Liver (tissue), 3 donors: ENCODE results near the gene GATA2.

ENCODE experiments used
- ATF3 ChIP-seq: IDR thresholded peaks from 2 replicates; pipeline ENCODE4 v1.6.1; 2016; ENCODE audit warnings: antibody characterized with exemption
- CTCF ChIP-seq: fragments of 150-350 bp; IDR thresholded peaks from 2 replicates; pipeline ENCODE4 v1.5.1; 2017; ENCODE audit warnings: improper control_type of control experiment, low read depth, low read length; ENCODE audit not compliant: missing input control
- GABPA ChIP-seq, 2 donors: IDR thresholded peaks in 1 of 2; conservative IDR thresholded peaks in 1 of 2; 2 replicates each; pipeline ENCODE4 v1.6.1; 2016; ENCODE audit warnings: antibody characterized with exemption in 2 of 2, mild to moderate bottlenecking in 1 of 2, moderate library complexity in 1 of 2
- HNF4A ChIP-seq, 2 donors: conservative IDR thresholded peaks; 2 replicates each; pipeline ENCODE4 v1.6.1; 2016; ENCODE audit warnings: antibody characterized with exemption in 2 of 2, mild to moderate bottlenecking in 2 of 2
- JUND ChIP-seq, 2 donors: IDR thresholded peaks; 2 replicates each; pipeline ENCODE4 v1.6.1; 2016; ENCODE audit warnings: antibody characterized with exemption in 2 of 2
- NR2F2 ChIP-seq: IDR thresholded peaks from 2 replicates; pipeline ENCODE4 v1.6.1; 2016; ENCODE audit warnings: antibody characterized with exemption
- RAD21 ChIP-seq, 2 donors: IDR thresholded peaks; 2 replicates each; pipeline ENCODE4 v1.6.1; 2016; ENCODE audit warnings: antibody characterized with exemption in 2 of 2, mild to moderate bottlenecking in 2 of 2
- REST ChIP-seq: IDR thresholded peaks from 2 replicates; pipeline ENCODE4 v1.6.1; 2016; ENCODE audit warnings: antibody characterized with exemption, mild to moderate bottlenecking
- SP1 ChIP-seq: IDR thresholded peaks from 2 replicates; pipeline ENCODE4 v1.6.1; 2018; ENCODE audit warnings: antibody characterized with exemption, mild to moderate bottlenecking
- TAF1 ChIP-seq: conservative IDR thresholded peaks from 2 replicates; pipeline ENCODE4 v1.6.1; 2016; ENCODE audit warnings: antibody characterized with exemption, mild to moderate bottlenecking
- YY1 ChIP-seq: IDR thresholded peaks from 2 replicates; pipeline ENCODE4 v1.6.1; 2016; ENCODE audit warnings: antibody characterized with exemption, mild to moderate bottlenecking
- donor health status: healthy.
- donor health status: healthy.

- peak; percentile 50 for TF ChIP-seq CTCF
- no peak for TF ChIP-seq SP1
- peak; percentile 42 to 51 for TF ChIP-seq RAD21 (IDR thresholded peaks at IDR 0.05)
- TF ChIP-seq GABPA (IDR thresholded peaks at IDR 0.05 in 1 of 2, conservative IDR thresholded peaks at IDR 0.05 in 1 of 2), result no peak
- TF ChIP-seq NR2F2, result no peak
- peak; percentile 60 for TF ChIP-seq YY1
- no peak for TF ChIP-seq JUND (IDR thresholded peaks at IDR 0.05)
- TF ChIP-seq HNF4A (conservative IDR thresholded peaks at IDR 0.05), result no peak
- TF ChIP-seq ATF3, result no peak
- no peak for TF ChIP-seq REST
- TF ChIP-seq TAF1, result no peak
Measured at GRCh38 chr3:128497305-128498126, 4.5 kb upstream of the GATA2 start.
